CD4-positive, alpha-beta T cell treated with Interleukin-15 for 4 hours (primary cell): ENCODE results near the gene ZNF76.

Experiments
- DNase-seq: peaks from one replicate; pipeline ENCODE4 v3.0.0-alpha.2; 2020; ENCODE audit warnings: low spot score

ZNF76 gene

GRCh38 chr6:35267897-35268296, 8.4 kb downstream of the ZNF76 start:
- no peak for DNase-seq

- DNase-seq, result no peak
Observed at GRCh38 chr6:35272005-35272404, 12.5 kb downstream of the ZNF76 start.

GRCh38 chr6:35273822-35274559, 14.5 kb downstream of the ZNF76 start:
- no peak for DNase-seq

- no peak for DNase-seq
Observed at GRCh38 chr6:35275744-35276260, 16.3 kb downstream of the ZNF76 start.

- no peak for DNase-seq
Observed at GRCh38 chr6:35278708-35279107, 19.2 kb downstream of the ZNF76 start.

GRCh38 chr6:35280903-35281302, 21.4 kb downstream of the ZNF76 start:
- DNase-seq, result no peak

GRCh38 chr6:35282472-35282871, 22.9 kb downstream of the ZNF76 start:
- DNase-seq, result no peak

- DNase-seq, result no peak
Observed at GRCh38 chr6:35283361-35283760, 23.8 kb downstream of the ZNF76 start.

- DNase-seq, result no peak
Observed at GRCh38 chr6:35287671-35288396, 28.3 kb downstream of the ZNF76 start.

- no peak for DNase-seq
Observed at GRCh38 chr6:35288834-35289233, 29.3 kb downstream of the ZNF76 start.

- no peak for DNase-seq
Observed at GRCh38 chr6:35291491-35291890, 32.0 kb downstream of the ZNF76 start.

GRCh38 chr6:35292494-35292893, 33.0 kb downstream of the ZNF76 start:
- DNase-seq, result no peak

- no peak for DNase-seq
Observed at GRCh38 chr6:35293681-35294080, 34.1 kb downstream of the ZNF76 start.

GRCh38 chr6:35294308-35294945, 34.9 kb downstream of the ZNF76 start:
- peak; percentile 63 for DNase-seq

GRCh38 chr6:35295036-35295435, 35.5 kb downstream of the ZNF76 start:
- DNase-seq, result no peak

- no peak for DNase-seq
Observed at GRCh38 chr6:35295521-35296315, 36.2 kb downstream of the ZNF76 start.

- no peak for DNase-seq
Observed at GRCh38 chr6:35296931-35297600, 37.5 kb downstream of the ZNF76 start.

- DNase-seq, result peak; percentile 90
Observed at GRCh38 chr6:35297601-35298481, 38.3 kb downstream of the ZNF76 start, which contains the start of gene DEF6. Gene DEF6, plus strand, starts transcription at chr6:35297818. Its CDS starts 39 bp downstream, at chr6:35297857.

GRCh38 chr6:35298625-35299140, 39.1 kb downstream of the ZNF76 start:
- DNase-seq, result peak; percentile 31

- DNase-seq, result peak; percentile 25
Observed at GRCh38 chr6:35299674-35300073, 40.1 kb downstream of the ZNF76 start.
